NT2/D1 (cell line): Measurements from ENCODE around the gene MCF2L.

Experiments
- SUZ12 ChIP-seq: IDR thresholded peaks from 2 replicates; pipeline ENCODE4 v1.6.1; 2011; ENCODE audit not compliant: insufficient read length, insufficient read depth; ENCODE audit errors: extremely low read depth
- ZNF274 ChIP-seq: IDR thresholded peaks from 2 replicates; pipeline ENCODE4 v1.6.1; 2011; ENCODE audit warnings: mild to moderate bottlenecking, low read depth, low read length

DNA sequence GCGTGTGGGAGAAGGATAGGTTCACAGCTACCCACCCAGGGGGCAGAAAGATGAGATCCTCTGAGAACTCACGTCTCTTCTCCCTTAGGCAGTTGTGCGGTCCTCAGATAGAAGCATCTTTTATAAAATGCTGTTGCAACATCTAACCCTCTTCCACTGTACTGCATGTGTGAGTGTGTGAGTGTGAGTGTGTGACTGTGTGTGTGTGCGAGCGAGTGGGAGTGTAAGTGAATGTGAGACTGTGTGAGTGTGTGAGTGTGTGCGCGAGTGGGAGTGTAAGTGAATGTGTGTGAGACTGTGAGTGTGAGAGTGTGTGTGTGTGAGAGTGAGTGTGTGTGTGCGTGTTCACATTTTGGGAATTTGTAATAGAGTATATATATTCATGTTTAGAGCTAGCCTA, 81.0 kb downstream of the MCF2L start:
- TF ChIP-seq SUZ12 (no peak), ZNF274 (no peak)
